Measurements from ENCODE around the gene ADGRB3. TPM values are rescaled to one million over a fixed set of nuclear protein-coding genes. Genes with fewer than 3 reads are reported as not detected.

Gene ADGRB3
- total RNA-seq, 1 experiment from 2014 or later: 0.09 TPM

- peaks cover 17% of the 10 kb centered on the region for H3K4me1 Mint-ChIP-seq (ENCODE audit: low read depth, unreplicated experiment)
- CTCF ChIA-PET: no interaction called here
- intact Hi-C loops (cut with micrococcal nuclease; ENCODE audit: unreplicated experiment): no loop called here
- peaks cover 15% of the 10 kb centered on the region for H3K27me3 Mint-ChIP-seq (ENCODE audit: unreplicated experiment)
- no peaks in the 10 kb centered on the region for H3K9me3 Mint-ChIP-seq (ENCODE audit: low read depth, unreplicated experiment)
- no peaks in the 10 kb centered on the region for H3K36me3 Mint-ChIP-seq (ENCODE audit: insufficient read depth, unreplicated experiment)
- H3K27ac Mint-ChIP-seq (ENCODE audit: unreplicated experiment): no peak overlapping the region
- no peak for TF ChIP-seq CTCF (IDR thresholded peaks at IDR 0.05; ENCODE audit: unreplicated experiment)
- no TSS peak for BruUV-seq (replicated peaks)
- DNase-seq: no peak
- H3K4me3 Mint-ChIP-seq (ENCODE audit: low read depth, unreplicated experiment): no peak overlapping the region
Observed at GRCh38 chr6:68642081-68642480, 7.0 kb downstream of the ADGRB3 start.

- CTCF ChIA-PET: no interaction called here
- Mint-ChIP-seq H3K4me3 (ENCODE audit: low read depth, unreplicated experiment) (no peak overlapping the region), H3K27me3 (ENCODE audit: unreplicated experiment) (peaks cover 9% of the 10 kb centered on the region), H3K36me3 (ENCODE audit: insufficient read depth, unreplicated experiment) (no peaks in the 10 kb centered on the region), H3K4me1 (ENCODE audit: low read depth, unreplicated experiment) (peaks cover 17% of the 10 kb centered on the region), H3K9me3 (ENCODE audit: low read depth, unreplicated experiment) (no peaks in the 10 kb centered on the region), H3K27ac (ENCODE audit: unreplicated experiment) (no peak overlapping the region)
- DNase-seq: no peak
- intact Hi-C loops (cut with micrococcal nuclease; ENCODE audit: unreplicated experiment): no loop called here
- BruUV-seq (replicated peaks): no TSS peak
- no peak for TF ChIP-seq CTCF (IDR thresholded peaks at IDR 0.05; ENCODE audit: unreplicated experiment)
Observed at GRCh38 chr6:68642977-68643376, 7.9 kb downstream of the ADGRB3 start.

- Mint-ChIP-seq H3K36me3 (ENCODE audit: insufficient read depth, unreplicated experiment) (no peaks in the 10 kb centered on the region), H3K27ac (ENCODE audit: unreplicated experiment) (no peak overlapping the region), H3K4me3 (ENCODE audit: low read depth, unreplicated experiment) (no peak overlapping the region), H3K27me3 (ENCODE audit: unreplicated experiment) (no peaks in the 10 kb centered on the region), H3K9me3 (ENCODE audit: low read depth, unreplicated experiment) (no peaks in the 10 kb centered on the region), H3K4me1 (ENCODE audit: low read depth, unreplicated experiment) (no peaks in the 10 kb centered on the region)
- CTCF ChIA-PET: no interaction called here
- no TSS peak for BruUV-seq (replicated peaks)
- intact Hi-C loops (cut with micrococcal nuclease; ENCODE audit: unreplicated experiment): no loop called here
- no peak for TF ChIP-seq CTCF (IDR thresholded peaks at IDR 0.05; ENCODE audit: unreplicated experiment)
- DNase-seq: no peak
Observed at GRCh38 chr6:68649669-68650068, 14.6 kb downstream of the ADGRB3 start.

GRCh38 chr6:68650142-68650541, 15.1 kb downstream of the ADGRB3 start:
- intact Hi-C loops (cut with micrococcal nuclease; ENCODE audit: unreplicated experiment): no loop called here
- no peak overlapping the region for H3K4me3 Mint-ChIP-seq (ENCODE audit: low read depth, unreplicated experiment)
- no peak for DNase-seq
- no peak for TF ChIP-seq CTCF (IDR thresholded peaks at IDR 0.05; ENCODE audit: unreplicated experiment)
- CTCF ChIA-PET: no interaction called here
- no peak overlapping the region for H3K27ac Mint-ChIP-seq (ENCODE audit: unreplicated experiment)
- H3K36me3 Mint-ChIP-seq (ENCODE audit: insufficient read depth, unreplicated experiment): no peaks in the 10 kb centered on the region
- H3K4me1 Mint-ChIP-seq (ENCODE audit: low read depth, unreplicated experiment): no peaks in the 10 kb centered on the region
- BruUV-seq (replicated peaks): no TSS peak
- H3K27me3 Mint-ChIP-seq (ENCODE audit: unreplicated experiment): no peaks in the 10 kb centered on the region
- H3K9me3 Mint-ChIP-seq (ENCODE audit: low read depth, unreplicated experiment): no peaks in the 10 kb centered on the region

Data from Calu3 (cell line).